ENCODE results near the gene ZFP3. TPM values are rescaled to one million over a fixed set of nuclear protein-coding genes. Genes with fewer than 3 reads are reported as not detected.

The ZFP3 gene
- polyA plus RNA-seq, 1 of the 3 experiments (the other 2 are of a cell fraction), result 1.5 TPM

GRCh38 chr17:5035315-5035714, 43.0 kb upstream of the ZFP3 start, which contains the start of gene SLC52A1:
TSS of gene SLC52A1 (minus strand) at chr17:5035426. CDS start at chr17:5034606, 820 bp downstream.
- WGBS (ENCODE audit: low lambda C conversion rate), result 20% methylated on average over 10 of the region's 24 CpGs
- CTCF ChIA-PET, result interaction anchor here (0.9 to 5.6 kb wide), 7 partner anchors 27 to 132 kb away, joined by 3 to 39 read pairs (median 3); partner anchors contain the start of gene CHRNE
- peak; percentile 60 for DNase-seq

More at GRCh38 chr17:5035315-5035714, 43.0 kb upstream of the ZFP3 start, which contains the start of gene SLC52A1:
- H4K20me1 ChIP-seq (ENCODE audit: insufficient read depth), result no peaks in the 10 kb centered on the region
- H3K36me3 ChIP-seq (replicated peaks in 1 of 2; ENCODE audit: control insufficient read depth in 1 of 2, insufficient read depth in 2 of 2, low read length in 1 of 2), result no peaks in the 10 kb centered on the region
- H3K4me1 ChIP-seq (ENCODE audit: control insufficient read depth in 1 of 2, insufficient read depth in 2 of 2, low read depth in 1 of 2, low read length in 1 of 2), result peaks cover 0 to 2% of the 10 kb centered on the region in 2 experiments; a peak in 1 of 4 replicates
- no peaks in the 10 kb centered on the region for H3K9me2 ChIP-seq
- peak within 1 kb of the TSS; percentile 60; the same call in 1 of the 2 replicates for H3K4me2 ChIP-seq
- no peaks in the 10 kb centered on the region for H3K9me3 ChIP-seq
- H3K4me3 ChIP-seq (ENCODE audit: low read depth in 2 of 2, low read length in 1 of 2), result peak within 1 kb of the TSS; percentile 21 to 45; a peak in 3 of 4 replicates
- no peaks in the 10 kb centered on the region for H3K79me2 ChIP-seq (ENCODE audit: insufficient read depth)
- 0 out of 2 replicates have a peak within 1 kb of the TSS, but pooled peaks have one; percentile 29 for H2AFZ ChIP-seq (ENCODE audit: low read depth)
- POLR2A ChIA-PET, result interaction anchor here (1.2 kb wide), 1 partner anchor 68 kb away, joined by 3 read pairs; the partner anchor contains the start of gene SPAG7
- TF ChIP-seq NFIC (IDR thresholded peaks at IDR 0.05; ENCODE audit: borderline replicate concordance), result no peak
- no peak for TF ChIP-seq TCF12 (IDR thresholded peaks at IDR 0.05)
- no peak for TF ChIP-seq RAD21 (IDR thresholded peaks at IDR 0.05; ENCODE audit: low read length)
- no peak for TF ChIP-seq NRF1 (IDR thresholded peaks at IDR 0.05; ENCODE audit: low read depth, low read length)
- no peak for TF ChIP-seq GABPA (IDR thresholded peaks at IDR 0.05; ENCODE audit: low read depth)
- TF ChIP-seq CTCF (IDR thresholded peaks at IDR 0.05), result no peak
- TF ChIP-seq FOXM1 (IDR thresholded peaks at IDR 0.05; ENCODE audit: low read depth), result no peak
- TF ChIP-seq, protein P1, sequence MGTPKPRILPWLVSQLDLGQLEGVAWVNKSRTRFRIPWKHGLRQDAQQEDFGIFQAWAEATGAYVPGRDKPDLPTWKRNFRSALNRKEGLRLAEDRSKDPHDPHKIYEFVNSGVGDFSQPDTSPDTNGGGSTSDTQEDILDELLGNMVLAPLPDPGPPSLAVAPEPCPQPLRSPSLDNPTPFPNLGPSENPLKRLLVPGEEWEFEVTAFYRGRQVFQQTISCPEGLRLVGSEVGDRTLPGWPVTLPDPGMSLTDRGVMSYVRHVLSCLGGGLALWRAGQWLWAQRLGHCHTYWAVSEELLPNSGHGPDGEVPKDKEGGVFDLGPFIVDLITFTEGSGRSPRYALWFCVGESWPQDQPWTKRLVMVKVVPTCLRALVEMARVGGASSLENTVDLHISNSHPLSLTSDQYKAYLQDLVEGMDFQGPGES (IDR thresholded peaks at IDR 0.05; ENCODE audit: low read depth, low read length), result no peak
- no peak for TF ChIP-seq RCOR1 (IDR thresholded peaks at IDR 0.05; ENCODE audit: low read length)
- no peak for TF ChIP-seq SIN3A (IDR thresholded peaks at IDR 0.05; ENCODE audit: borderline replicate concordance, low read depth, low read length)
- TF ChIP-seq FOXJ3 (CRISPR knock-in tag; IDR thresholded peaks at IDR 0.05), result no peak
- TF ChIP-seq ZBTB33 (IDR thresholded peaks at IDR 0.05; ENCODE audit: borderline replicate concordance, low read depth), result no peak
- no peak for TF ChIP-seq MEF2A (IDR thresholded peaks at IDR 0.05; ENCODE audit: borderline replicate concordance, low read depth)
- no peak within 1 kb of the TSS for H3K27ac ChIP-seq (ENCODE audit: low read depth in 2 of 2, low read length in 1 of 2)
- no peaks in the 10 kb centered on the region for H3K27me3 ChIP-seq (ENCODE audit: insufficient read depth)
- no peak within 1 kb of the TSS for H3K9ac ChIP-seq
- no peaks in the 10 kb centered on the region for H3F3A ChIP-seq (replicated peaks; ENCODE audit: insufficient read depth)
